PFSK-1 (cell line): ENCODE measurements around the gene ZBTB16.

ENCODE experiments used
- POLR2AphosphoS5 ChIP-seq: IDR thresholded peaks from 2 replicates; pipeline ENCODE4 v1.6.1; 2012; ENCODE audit warnings: low read depth, mild to moderate bottlenecking, control low read depth, low read length, moderate library complexity
- TAF1 ChIP-seq: IDR thresholded peaks from 2 replicates; pipeline ENCODE4 v1.6.1; 2012; ENCODE audit warnings: low read length, control low read depth, borderline replicate concordance; ENCODE audit not compliant: insufficient read depth
- TF ChIP-seq, protein P1 (sequence below), 2 experiments: IDR thresholded peaks; 2 replicates each; pipeline versions ENCODE4 v1.6.1 to v1.8.0; 2011 to 2012; ENCODE audit warnings: low read depth in 2 of 2, low read length in 2 of 2, control low read depth in 1 of 2, inconsistent platforms in 1 of 2, mild to moderate bottlenecking in 1 of 2, moderate library complexity in 1 of 2; ENCODE audit not compliant: insufficient read depth in 1 of 2

DNA sequence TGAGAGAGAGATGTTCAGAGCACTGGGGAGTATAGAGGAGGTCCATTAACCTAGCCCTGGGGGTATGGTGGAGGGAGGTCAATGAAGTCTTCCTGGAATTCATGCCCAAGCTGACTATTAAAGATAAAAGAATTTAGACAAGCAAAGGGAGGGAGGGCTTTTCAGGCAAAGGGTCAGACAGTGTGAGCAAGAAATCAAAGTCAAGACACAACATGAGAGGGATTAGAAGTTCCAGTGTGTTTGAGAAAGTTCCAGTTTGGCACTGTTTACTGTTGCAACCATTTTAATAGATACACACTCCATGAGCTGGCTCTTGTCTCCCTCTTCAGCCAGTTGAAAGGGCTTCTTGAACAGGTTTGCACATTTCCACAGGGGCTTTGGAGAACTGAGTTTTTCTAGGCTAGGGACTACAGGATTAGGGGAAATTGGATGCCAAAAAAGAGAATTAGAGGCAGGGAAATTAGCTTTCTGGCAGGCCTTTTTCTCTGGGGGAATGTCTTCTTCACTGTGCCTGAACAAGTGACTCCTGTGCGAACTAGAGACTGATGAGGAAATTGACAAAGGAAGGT is 222.0 kb downstream of the ZBTB16 start:
- TF ChIP-seq, protein P1, sequence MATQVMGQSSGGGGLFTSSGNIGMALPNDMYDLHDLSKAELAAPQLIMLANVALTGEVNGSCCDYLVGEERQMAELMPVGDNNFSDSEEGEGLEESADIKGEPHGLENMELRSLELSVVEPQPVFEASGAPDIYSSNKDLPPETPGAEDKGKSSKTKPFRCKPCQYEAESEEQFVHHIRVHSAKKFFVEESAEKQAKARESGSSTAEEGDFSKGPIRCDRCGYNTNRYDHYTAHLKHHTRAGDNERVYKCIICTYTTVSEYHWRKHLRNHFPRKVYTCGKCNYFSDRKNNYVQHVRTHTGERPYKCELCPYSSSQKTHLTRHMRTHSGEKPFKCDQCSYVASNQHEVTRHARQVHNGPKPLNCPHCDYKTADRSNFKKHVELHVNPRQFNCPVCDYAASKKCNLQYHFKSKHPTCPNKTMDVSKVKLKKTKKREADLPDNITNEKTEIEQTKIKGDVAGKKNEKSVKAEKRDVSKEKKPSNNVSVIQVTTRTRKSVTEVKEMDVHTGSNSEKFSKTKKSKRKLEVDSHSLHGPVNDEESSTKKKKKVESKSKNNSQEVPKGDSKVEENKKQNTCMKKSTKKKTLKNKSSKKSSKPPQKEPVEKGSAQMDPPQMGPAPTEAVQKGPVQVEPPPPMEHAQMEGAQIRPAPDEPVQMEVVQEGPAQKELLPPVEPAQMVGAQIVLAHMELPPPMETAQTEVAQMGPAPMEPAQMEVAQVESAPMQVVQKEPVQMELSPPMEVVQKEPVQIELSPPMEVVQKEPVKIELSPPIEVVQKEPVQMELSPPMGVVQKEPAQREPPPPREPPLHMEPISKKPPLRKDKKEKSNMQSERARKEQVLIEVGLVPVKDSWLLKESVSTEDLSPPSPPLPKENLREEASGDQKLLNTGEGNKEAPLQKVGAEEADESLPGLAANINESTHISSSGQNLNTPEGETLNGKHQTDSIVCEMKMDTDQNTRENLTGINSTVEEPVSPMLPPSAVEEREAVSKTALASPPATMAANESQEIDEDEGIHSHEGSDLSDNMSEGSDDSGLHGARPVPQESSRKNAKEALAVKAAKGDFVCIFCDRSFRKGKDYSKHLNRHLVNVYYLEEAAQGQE (IDR thresholded peaks at IDR 0.05; ENCODE audit: insufficient read depth in 1 of 2, low read depth in 2 of 2, low read length in 2 of 2), result no peak
- TF ChIP-seq TAF1, result peak; percentile 19; the same call in 1 of the 2 replicates
- TF ChIP-seq POLR2AphosphoS5, result no peak
